SK-N-SH treated with all-trans-retinoic acid at 6 μM for 48 hours (cell line): ENCODE results near the gene DNAJB7.
"Not testable (repeated sequence)": the region's sequence is repeated elsewhere in the genome, so short reads cannot be mapped to it uniquely, and the experiment has no call there.

Source experiments
- CSRNP3 ChIP-seq: fragments of 250-450 bp; sonication (Bioruptor Pico); IDR thresholded peaks from 2 replicates; pipeline ENCODE4 v1.5.1; 2021; ENCODE audit warnings: mild to moderate bottlenecking, moderate library complexity
- PATZ1 ChIP-seq: fragments of 250-450 bp; sonication (Bioruptor Pico); IDR thresholded peaks from 2 replicates; pipeline ENCODE4 v1.8.0; 2020; ENCODE audit warnings: mild to moderate bottlenecking, moderate library complexity, borderline replicate concordance
- TSHZ2 ChIP-seq: fragments of 250-450 bp; sonication (Bioruptor Pico); IDR thresholded peaks from 2 replicates; pipeline ENCODE4 v1.5.0; 2020; ENCODE audit warnings: mild to moderate bottlenecking, moderate library complexity
- ZFP3 ChIP-seq: fragments of 250-450 bp; sonication (Bioruptor Pico); IDR thresholded peaks from 2 replicates; pipeline ENCODE4 v1.5.0; 2020; ENCODE audit warnings: mild to moderate bottlenecking, moderate library complexity

GRCh38 chr22:40826292-40826691, 35.6 kb downstream of the DNAJB7 start:
- not testable (repeated sequence) for TF ChIP-seq ZFP3 (CRISPR knock-in tag); CSRNP3 (CRISPR knock-in tag); PATZ1 (CRISPR knock-in tag); TSHZ2
